IPS-18c (cell line): ENCODE measurements around the gene KIR3DL3.
"Not testable (repeated sequence)": the region's sequence is repeated elsewhere in the genome, so short reads cannot be mapped to it uniquely, and the experiment has no call there.

ENCODE experiments used
- H3K4me3 ChIP-seq: 2 replicates; pipeline ENCODE4 v1.7.0; 2013; ENCODE audit warnings: low read depth, mild to moderate bottlenecking, low read length, moderate library complexity; ENCODE audit not compliant: insufficient read depth
- H3K9me3 ChIP-seq: one replicate; pipeline ENCODE4 v1.6.1; 2013; ENCODE audit warnings: mild to moderate bottlenecking, low read length, moderate library complexity; ENCODE audit not compliant: control insufficient read depth, insufficient read depth

KIR3DL3 gene

DNA sequence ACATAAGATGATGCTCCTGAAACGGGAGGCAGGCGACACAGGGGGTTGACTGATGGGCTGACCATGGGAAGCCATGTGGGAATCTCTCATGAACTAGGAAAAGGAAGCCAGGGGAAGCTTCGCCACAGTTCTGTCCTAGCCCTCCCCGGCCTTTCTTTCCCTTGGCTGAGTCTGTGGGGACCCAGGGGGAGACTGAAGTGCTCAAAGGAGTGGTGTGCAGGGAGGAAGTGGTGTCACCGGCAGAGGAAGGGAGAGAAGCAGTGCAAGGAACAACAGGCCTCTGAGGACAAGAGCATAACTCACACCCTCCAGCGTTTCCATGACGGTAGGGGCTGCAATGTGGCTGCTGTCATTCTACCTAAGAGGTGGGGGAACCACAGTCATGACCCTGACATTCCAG lies 1.1 kb downstream of the KIR3DL3 start:
- Histone ChIP-seq H3K9me3 (peaks cover 14% of the 10 kb centered on the region), H3K4me3 (no peak overlapping the region)

DNA sequence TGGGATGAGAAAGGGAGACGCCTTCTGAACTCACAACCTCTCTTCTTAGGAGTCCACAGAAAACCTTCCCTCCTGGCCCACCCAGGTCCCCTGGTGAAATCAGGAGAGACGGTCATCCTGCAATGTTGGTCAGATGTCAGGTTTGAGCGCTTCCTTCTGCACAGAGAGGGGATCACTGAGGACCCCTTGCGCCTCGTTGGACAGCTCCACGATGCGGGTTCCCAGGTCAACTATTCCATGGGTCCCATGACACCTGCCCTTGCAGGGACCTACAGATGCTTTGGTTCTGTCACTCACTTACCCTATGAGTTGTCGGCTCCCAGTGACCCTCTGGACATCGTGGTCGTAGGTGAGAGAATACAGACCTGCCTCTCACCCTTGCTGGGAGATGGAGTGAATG lies 3.3 kb downstream of the KIR3DL3 start:
- Histone ChIP-seq H3K9me3 (peaks cover 15% of the 10 kb centered on the region), H3K4me3 (no peak overlapping the region)

DNA sequence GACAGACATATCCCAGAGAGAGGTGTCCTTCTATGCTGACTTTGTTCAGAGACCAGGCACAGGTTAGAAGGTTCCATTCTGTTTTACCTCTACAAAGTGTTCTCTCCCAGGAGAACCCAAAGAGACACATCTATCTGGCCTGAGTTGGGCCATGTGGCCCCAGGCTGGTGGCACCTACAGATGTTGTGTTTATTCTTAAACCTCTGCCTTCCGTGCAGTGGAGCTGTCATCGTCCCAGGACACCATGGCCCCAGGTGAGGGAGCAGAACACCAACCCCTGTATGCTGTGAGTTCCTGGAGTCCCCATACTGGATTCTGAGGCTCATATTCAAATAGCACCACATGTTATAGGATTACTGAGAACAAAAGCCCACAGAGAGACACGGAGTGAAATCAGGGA lies 3.9 kb downstream of the KIR3DL3 start:
- peaks cover 15% of the 10 kb centered on the region for H3K9me3 ChIP-seq
- H3K4me3 ChIP-seq = no peak overlapping the region

DNA sequence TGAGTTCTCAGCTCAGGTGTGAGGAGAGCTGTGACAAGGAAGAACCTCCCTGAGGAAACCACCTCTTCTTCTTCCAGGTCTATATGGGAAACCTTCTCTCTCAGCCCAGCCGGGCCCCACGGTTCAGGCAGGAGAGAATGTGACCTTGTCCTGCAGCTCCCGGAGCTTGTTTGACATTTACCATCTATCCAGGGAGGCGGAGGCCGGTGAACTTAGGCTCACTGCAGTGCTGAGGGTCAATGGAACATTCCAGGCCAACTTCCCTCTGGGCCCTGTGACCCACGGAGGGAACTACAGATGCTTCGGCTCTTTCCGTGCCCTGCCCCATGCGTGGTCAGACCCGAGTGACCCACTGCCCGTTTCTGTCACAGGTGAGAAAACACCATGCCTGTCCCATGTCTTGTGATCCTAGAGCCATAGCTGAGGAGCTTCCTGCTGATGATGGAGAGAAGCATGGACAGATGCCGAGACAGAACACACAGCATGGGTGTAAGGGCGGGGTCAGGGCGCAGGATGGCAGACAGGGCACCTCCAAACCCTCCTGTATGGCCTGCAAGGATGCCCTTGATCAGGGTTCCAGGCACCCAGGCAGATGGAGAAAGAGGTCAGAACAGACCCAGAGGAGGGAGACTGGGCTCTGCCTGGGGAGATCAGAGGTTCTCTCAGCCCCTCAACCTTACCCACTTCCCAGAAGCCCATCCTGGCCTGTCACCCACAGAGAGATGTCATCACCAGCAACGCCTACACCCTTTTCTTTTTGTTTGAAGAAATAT lies 5.4 kb downstream of the KIR3DL3 start:
- H3K4me3 ChIP-seq = no peak overlapping the region
- peaks cover 19% of the 10 kb centered on the region for H3K9me3 ChIP-seq

DNA sequence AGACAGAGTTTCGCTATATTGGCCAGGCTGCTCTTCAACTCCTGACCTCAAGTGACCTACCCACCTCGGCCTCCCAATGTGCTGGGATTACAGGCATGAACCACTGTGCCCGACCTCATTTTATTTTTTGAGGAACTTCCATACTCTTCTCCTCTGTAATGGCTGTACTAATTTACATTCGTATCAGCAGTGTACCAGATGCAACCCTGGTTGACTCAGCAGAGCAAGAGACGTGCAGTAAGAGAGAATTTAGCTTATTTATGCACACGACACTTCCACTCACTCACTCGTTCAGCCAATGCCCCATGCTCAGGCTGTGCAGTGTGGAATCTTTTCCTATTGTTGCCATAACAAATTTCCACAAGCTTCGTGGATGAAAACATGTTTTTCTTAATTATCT lies 6.9 kb downstream of the KIR3DL3 start:
- no peak overlapping the region for H3K4me3 ChIP-seq
- H3K9me3 ChIP-seq = peaks cover 13% of the 10 kb centered on the region

DNA sequence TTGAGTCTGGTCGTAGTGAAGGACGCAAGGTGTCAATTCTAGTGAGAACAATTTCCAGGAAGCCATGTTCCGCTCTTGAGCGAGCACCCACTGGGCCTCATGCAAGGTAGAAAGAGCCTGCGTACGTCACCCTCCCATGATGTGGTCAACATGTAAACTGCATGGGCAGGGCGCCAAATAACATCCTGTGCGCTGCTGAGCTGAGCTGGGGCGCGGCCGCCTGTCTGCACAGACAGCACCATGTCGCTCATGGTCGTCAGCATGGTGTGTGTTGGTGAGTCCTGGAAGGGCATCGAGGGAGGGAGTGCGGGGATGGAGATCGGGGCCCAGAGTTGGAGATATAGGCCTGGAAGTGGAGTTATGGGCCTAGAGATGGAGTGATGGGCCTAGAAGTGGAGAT lies 14.1 kb downstream of the KIR3DL3 start, which contains the start of gene KIR2DL3:
Gene KIR2DL3 (plus strand): TSS at position 208 of the 400 bp plus-strand sequence. CDS start 33 bp downstream, at position 241.
- peaks cover 15% of the 10 kb centered on the region for H3K9me3 ChIP-seq
- not testable (repeated sequence) for H3K4me3 ChIP-seq

DNA sequence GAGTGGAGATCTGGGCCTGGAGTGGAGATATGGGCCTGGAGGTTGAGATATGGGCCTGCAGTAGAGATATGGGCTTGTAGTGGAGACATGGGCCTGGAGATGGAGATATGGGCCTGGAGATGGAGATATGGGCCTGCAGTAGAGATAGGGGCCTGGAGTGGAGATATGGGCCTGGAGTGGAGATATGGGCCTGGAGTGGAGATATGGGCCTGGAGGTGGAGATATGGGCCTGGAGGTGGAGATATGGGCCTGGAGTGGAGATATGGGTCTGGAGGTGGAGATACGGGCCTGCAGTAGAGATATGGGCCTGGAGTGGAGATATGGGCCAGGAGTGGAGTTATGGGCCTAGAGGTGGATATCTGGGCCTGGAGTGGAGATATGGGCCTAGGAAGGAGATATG lies 14.5 kb downstream of the KIR3DL3 start:
- Histone ChIP-seq H3K9me3 (peaks cover 13% of the 10 kb centered on the region), H3K4me3 (no peak overlapping the region)

DNA sequence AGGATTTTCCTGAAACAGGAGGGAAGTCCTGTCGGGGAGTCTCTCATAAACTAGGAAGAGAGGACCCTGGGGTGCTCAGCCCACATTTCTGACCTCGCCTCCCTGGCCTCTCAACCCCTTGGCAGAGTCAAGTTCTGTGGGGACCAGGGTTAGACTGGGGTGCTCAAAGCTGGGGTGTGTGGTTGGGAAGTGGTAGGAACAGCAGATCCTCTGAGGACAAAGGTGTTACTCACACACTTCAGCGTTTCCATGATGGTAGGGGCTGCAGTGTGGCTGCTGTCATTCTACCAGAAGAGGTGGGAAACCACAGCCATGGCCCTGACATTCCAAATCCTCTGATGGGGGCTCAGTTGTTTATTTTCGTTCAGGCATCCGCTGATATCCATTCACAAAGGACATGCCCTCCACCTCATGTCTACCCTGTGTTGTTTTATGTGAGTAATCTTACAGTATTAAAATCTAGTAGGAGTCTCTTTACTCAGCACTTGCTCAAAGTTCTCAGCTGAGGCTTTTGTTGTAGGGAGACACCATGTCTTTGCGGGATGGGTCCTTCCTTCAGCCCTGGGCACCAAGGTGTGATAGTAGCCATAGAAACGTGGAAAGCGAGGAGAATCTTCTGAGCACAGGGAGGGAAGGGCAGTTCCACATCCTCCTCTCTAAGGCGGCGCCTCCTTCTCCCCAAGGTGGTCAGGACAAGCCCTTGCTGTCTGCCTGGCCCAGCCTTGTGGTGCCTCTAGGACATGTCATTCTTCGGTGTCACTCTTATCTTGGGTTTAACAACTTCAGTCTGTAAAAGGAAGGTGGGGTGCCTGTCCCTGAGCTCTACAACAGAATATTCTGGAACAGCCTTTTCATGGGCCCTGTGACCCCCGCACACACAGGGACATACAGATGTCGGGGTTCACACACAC lies 15.6 kb downstream of the KIR3DL3 start:
- H3K4me3 ChIP-seq = no peak overlapping the region
- peaks cover 13% of the 10 kb centered on the region for H3K9me3 ChIP-seq

DNA sequence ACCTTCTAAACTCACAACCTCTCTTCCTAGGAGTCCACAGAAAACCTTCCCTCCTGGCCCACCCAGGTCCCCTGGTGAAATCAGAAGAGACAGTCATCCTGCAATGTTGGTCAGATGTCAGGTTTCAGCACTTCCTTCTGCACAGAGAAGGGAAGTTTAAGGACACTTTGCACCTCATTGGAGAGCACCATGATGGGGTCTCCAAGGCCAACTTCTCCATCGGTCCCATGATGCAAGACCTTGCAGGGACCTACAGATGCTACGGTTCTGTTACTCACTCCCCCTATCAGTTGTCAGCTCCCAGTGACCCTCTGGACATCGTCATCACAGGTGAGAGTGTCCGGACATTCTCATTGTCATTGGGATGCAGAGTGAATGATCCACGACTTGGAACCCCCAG lies 17.7 kb downstream of the KIR3DL3 start:
- H3K4me3 ChIP-seq = not testable (repeated sequence)
- peaks cover 14% of the 10 kb centered on the region for H3K9me3 ChIP-seq

DNA sequence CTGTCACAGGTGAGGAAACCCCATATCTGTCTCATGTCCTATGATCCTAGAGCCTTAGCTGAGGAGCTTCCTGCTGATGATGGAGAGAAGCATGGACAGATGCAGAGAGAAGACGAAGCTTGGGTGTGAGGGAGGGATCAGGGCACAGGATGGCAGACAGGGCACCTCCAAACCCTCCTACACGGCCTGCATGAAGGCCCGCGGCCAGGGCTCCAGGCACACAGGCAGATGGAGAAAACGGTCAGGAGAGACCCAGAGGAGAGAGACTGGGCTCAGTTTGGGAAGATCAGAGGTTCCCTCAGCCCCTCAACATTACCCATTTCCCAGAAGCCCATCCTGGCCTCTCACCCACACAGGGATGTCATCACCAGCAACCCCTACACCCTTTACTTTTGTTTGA lies 19.8 kb downstream of the KIR3DL3 start:
- not testable (repeated sequence) for H3K9me3 ChIP-seq, H3K4me3 ChIP-seq

DNA sequence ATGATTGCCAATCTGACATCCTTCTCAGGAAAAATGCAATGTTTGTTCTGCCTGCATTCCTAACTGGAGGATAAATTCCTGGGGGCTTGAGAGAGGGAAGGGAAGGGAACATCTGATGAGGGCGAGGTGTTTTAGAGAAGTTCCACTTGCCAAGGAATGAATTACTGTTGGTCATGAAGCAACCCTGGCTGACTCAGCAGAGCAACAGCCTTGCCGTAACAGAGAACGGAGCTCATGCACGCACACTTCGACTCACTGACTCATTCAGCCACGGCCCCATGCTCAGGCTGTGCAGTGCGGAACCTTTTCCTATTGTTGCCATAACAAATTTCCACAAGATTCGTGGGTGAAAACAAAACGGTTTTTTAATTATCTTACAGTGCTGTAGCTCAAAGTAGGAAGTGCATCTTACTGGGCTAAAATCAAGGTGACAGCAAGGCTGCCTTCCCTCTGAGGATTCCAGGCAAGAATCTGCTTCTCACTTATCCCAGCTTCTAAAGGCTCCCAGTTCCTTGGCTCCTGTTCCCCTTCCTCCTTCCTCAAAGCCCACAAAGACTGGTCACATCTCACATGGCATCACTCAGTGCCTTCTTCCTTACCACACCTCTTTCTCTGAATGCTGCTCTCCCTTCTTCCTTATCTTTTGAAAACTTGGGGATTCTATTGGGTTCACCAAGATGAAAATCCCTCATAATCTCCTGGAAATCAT lies 23.5 kb downstream of the KIR3DL3 start:
- H3K9me3 ChIP-seq, H3K4me3 ChIP-seq: not testable (repeated sequence)

DNA sequence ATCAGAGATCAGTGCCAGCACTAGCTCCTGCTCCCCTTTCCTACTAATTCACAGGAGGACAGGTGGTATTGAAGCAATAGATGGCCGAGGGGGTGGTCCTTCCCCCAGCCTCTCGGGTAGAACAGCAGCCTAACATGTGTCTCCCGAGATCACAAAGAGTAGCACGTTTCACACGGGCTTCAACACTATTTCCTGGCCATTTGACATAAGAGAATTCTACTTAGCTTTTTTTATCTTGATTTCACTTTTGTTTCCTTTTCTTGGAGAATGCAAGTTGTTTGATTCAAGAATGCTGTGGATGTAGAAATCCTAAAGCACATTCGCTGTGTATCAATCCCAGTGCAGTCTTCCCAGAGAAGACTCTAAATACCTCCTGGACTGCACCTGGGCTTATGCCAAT lies 26.0 kb downstream of the KIR3DL3 start:
- peaks cover 15% of the 10 kb centered on the region for H3K9me3 ChIP-seq

DNA sequence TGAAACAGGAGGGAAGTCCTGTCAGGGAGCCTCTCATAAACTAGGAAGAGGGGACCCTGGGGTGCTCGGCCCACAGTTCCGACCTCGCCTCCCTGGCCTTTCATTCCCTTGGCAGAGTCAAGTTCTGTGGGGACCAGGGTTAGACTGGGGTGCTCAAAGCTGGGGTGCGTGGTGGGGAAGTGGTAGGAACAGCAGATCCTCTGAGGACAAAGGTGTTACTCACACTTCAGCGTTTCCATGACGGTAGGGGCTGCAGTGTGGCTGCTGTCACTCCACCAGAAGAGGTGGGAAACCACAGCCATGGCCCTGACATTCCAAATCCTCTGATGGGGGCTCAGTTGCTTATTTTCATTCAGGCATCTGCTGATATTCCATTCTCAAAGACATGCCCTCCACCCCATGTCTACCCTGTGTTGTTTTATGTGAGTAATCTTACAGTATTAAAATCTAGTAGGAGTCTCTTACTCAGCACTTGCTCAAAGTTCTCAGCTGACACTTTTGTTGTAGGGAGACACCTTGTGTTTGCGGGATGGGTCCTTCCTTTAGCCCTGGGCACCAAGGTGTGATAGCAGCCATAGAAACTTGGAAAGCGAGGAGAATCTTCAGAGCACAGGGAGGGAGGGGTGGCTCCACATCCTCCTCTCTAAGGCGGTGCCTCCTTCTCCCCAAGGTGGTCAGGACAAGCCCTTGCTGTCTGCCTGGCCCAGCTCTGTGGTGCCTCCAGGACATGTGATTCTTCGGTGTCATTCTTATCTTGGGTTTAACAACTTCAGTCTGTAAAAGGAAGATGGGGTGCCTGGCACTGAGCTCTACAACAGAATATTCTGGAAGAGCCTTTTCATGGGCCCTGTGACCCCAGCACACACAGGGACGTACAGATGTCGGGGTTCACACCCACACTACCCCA lies 32.2 kb downstream of the KIR3DL3 start:
- not testable (repeated sequence) for H3K4me3 ChIP-seq, H3K9me3 ChIP-seq

More for the DNA sequence above, 26.0 kb downstream of the KIR3DL3 start:
- not testable (repeated sequence) for H3K4me3 ChIP-seq

DNA sequence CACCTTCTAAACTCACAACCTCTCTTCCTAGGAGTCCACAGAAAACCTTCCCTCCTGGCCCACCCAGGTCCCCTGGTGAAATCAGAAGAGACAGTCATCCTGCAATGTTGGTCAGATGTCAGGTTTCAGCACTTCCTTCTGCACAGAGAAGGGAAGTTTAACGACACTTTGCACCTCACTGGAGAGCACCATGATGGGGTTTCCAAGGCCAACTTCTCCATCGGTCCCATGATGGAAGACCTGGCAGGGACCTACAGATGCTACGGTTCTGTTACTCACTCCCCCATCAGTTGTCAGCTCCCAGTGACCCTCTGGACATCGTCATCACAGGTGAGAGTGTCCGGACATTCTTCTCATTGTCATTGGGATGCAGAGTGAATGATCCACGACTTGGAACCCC lies 34.3 kb downstream of the KIR3DL3 start:
- not testable (repeated sequence) for H3K9me3 ChIP-seq

DNA sequence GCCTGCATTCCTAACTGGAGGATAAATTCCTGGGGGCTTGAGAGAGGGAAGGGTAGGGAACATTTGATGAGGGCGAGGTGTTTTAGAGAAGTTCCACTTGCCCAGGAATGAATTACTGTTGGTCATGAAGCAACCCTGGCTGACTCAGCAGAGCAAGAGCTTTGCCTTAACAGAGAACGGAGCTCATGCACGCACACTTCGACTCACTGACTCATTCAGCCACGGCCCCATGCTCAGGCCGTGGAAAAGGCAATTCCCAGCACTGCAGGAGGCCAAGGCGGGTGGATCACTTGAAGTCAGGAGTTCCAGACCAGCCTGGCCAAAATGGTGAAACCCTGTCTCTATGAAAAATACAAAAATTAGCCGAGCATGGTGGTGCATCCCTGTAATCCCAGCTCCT lies 40.0 kb downstream of the KIR3DL3 start:
- not testable (repeated sequence) for H3K9me3 ChIP-seq

More for the DNA sequence above, 34.3 kb downstream of the KIR3DL3 start:
- H3K4me3 ChIP-seq = not testable (repeated sequence)

DNA sequence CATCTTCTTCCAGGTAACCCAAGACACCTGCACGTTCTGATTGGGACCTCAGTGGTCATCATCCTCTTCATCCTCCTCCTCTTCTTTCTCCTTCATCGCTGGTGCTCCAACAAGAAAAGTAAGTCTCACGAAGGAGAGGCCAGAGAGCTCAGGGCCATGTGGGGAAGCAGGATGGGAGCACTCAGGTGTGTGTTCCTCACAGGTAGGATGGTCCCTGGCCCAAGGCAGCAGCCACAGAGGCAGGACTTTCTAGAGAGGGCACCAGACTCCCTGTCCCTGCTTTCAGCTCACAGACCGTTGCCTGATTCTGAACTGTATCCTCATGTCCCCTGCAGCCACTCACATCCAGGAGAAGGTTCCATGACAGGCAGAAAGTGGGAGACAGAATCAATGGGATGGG lies 42.2 kb downstream of the KIR3DL3 start:
- not testable (repeated sequence) for H3K9me3 ChIP-seq, H3K4me3 ChIP-seq

More for the DNA sequence above, 40.0 kb downstream of the KIR3DL3 start:
- H3K4me3 ChIP-seq = not testable (repeated sequence)

DNA sequence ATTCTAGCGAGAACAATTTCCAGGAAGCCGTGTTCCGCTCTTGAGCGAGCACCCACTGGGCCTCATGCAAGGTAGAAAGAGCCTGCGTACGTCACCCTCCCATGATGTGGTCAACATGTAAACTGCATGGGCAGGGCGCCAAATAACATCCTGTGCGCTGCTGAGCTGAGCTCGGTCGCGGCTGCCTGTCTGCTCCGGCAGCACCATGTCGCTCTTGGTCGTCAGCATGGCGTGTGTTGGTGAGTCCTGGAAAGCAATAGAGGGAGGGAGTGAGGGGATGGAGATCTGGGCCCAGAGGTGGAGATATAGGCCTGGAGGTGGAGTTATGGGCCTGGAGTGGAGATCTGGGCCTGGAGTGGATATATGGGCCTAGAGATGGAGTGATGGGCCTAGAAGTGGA lies 45.4 kb downstream of the KIR3DL3 start, which contains the start of gene KIR2DL1:
Gene KIR2DL1 (plus strand): TSS at position 148 of the 400 bp plus-strand sequence. CDS start 58 bp downstream, at position 206.
- H3K9me3 ChIP-seq = peaks cover 13% of the 10 kb centered on the region

More for the DNA sequence above, 45.4 kb downstream of the KIR3DL3 start, which contains the start of gene KIR2DL1:
- not testable (repeated sequence) for H3K4me3 ChIP-seq
